Lower lobe of right lung (tissue), 2 donors: ENCODE results near the gene APBB2. TPM values are rescaled to one million over a fixed set of nuclear protein-coding genes. Genes with fewer than 3 reads are reported as not detected.
A peak's percentile ranks its signal among the peaks of the same experiment; 100 is the strongest.

Source experiments
- ATAC-seq, 2 donors: fragments of 200-7000 bp; cut with Tn5 transposase; one replicate each; pipeline ENCODE4 v1.9.1; 2020 to 2022; ENCODE audit warnings: mild to moderate bottlenecking in 2 of 2, moderate library complexity in 2 of 2
- DNase-seq: peaks from one replicate; pipeline ENCODE4 v3.0.0-alpha.2; 2020
- H3K27ac ChIP-seq: fragments of 200-600 bp; one replicate; pipeline ENCODE4 v1.8.0; 2022
- H3K27me3 ChIP-seq: fragments of 200-600 bp; one replicate; pipeline ENCODE4 v1.8.0; 2022; ENCODE audit warnings: low read depth
- H3K36me3 ChIP-seq: fragments of 200-600 bp; one replicate; pipeline ENCODE4 v1.8.0; 2022; ENCODE audit warnings: mild to moderate bottlenecking
- H3K4me1 ChIP-seq: fragments of 200-600 bp; one replicate; pipeline ENCODE4 v1.8.0; 2022
- H3K4me3 ChIP-seq: fragments of 200-600 bp; one replicate; pipeline ENCODE4 v1.8.0; 2022; ENCODE audit warnings: mild to moderate bottlenecking
- H3K9me3 ChIP-seq: fragments of 200-600 bp; one replicate; pipeline ENCODE4 v1.8.0; 2022
- CTCF ChIP-seq: fragments of 200-600 bp; IDR thresholded peaks from one replicate; pipeline ENCODE4 v1.8.0; 2022; ENCODE audit warnings: antibody characterized with exemption, mild to moderate bottlenecking
- intact Hi-C: fragments of 100-400 bp; cut with DNase I; formaldehyde crosslinking; loops from one replicate; pipeline ENCODE4 v1.11.0; 2022
- total RNA-seq: library from RNA; stranded (reverse); fragmentation: NEBNext Ultra II Directional; extraction: Animal tissue kit (Norgen Biotek cat#: 25700); gene quantifications from one replicate; pipeline ENCODE4 v1.2.1, GENCODE V29; 2021
- donor health status: DM: no; HTN: yes; CAD: no; lungs with severe emphysema.

The APBB2 gene
- total RNA-seq, 1 donor from 2014 or later, result 59.3 TPM

- Histone ChIP-seq H3K4me3 (no peak overlapping the region), H3K27ac (no peak overlapping the region), H3K9me3 (no peaks in the 10 kb centered on the region), H3K4me1 (peaks cover 3% of the 10 kb centered on the region), H3K36me3 (no peaks in the 10 kb centered on the region), H3K27me3 (no peaks in the 10 kb centered on the region)
- ATAC-seq (no peak), DNase-seq (no peak)
- intact Hi-C loops, result no loop called here
- no peak for TF ChIP-seq CTCF
These were observed 202.0 kb downstream of the APBB2 start for GRCh38 chr4:41012293-41012692.

- Histone ChIP-seq H3K27ac (no peak overlapping the region), H3K9me3 (no peaks in the 10 kb centered on the region), H3K27me3 (no peaks in the 10 kb centered on the region), H3K36me3 (no peaks in the 10 kb centered on the region), H3K4me1 (peaks cover 6% of the 10 kb centered on the region), H3K4me3 (no peak overlapping the region)
- intact Hi-C loops, result no loop called here
- TF ChIP-seq CTCF, result no peak
- DNase-seq, result no peak
- peak in 1 of 2 donors; percentile 45 for ATAC-seq
These were observed 204.9 kb downstream of the APBB2 start for GRCh38 chr4:41009411-41009810.

DNA sequence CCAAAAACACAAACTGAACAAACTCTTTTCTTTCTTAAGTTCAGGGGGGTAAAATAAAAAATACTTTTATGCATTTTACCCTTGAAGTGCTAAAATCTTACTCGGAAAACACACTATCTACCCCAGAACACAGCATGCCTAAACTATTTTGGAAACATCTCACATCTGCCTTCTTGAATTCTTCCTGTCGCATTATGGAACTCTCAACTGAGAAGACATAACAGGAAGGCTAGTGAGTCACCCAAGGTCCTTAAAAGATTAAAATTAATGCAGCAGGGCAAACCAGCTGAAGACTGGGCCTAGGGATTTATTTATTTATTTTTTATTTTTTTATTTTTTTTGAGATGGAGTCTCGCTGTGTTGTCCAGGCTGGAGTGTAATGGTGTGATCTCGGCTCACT is 208.2 kb downstream of the APBB2 start:
- DNase-seq, result no peak
- no peak for ATAC-seq
- peaks cover 3% of the 10 kb centered on the region for H3K4me1 ChIP-seq
- H3K4me3 ChIP-seq, result no peak overlapping the region
- intact Hi-C loops, result no loop called here
- no peaks in the 10 kb centered on the region for H3K27me3 ChIP-seq
- no peak overlapping the region for H3K27ac ChIP-seq
- no peaks in the 10 kb centered on the region for H3K9me3 ChIP-seq
- no peaks in the 10 kb centered on the region for H3K36me3 ChIP-seq
- TF ChIP-seq CTCF, result no peak

GRCh38 chr4:41002309-41002708 is 212.0 kb downstream of the APBB2 start:
- H3K27me3 ChIP-seq, result no peaks in the 10 kb centered on the region
- intact Hi-C loops, result no loop called here
- no peak for TF ChIP-seq CTCF

GRCh38 chr4:41000356-41000755 is 214.0 kb downstream of the APBB2 start:
- Histone ChIP-seq H3K27me3 (no peaks in the 10 kb centered on the region), H3K4me1 (peaks cover 6% of the 10 kb centered on the region), H3K9me3 (no peaks in the 10 kb centered on the region), H3K27ac (no peak overlapping the region), H3K4me3 (no peak overlapping the region), H3K36me3 (no peaks in the 10 kb centered on the region)
- no peak for DNase-seq
- intact Hi-C loops, result no loop called here
- TF ChIP-seq CTCF, result no peak
- no peak for ATAC-seq

More at GRCh38 chr4:41002309-41002708, 212.0 kb downstream of the APBB2 start:
- Histone ChIP-seq H3K9me3 (no peaks in the 10 kb centered on the region), H3K36me3 (no peaks in the 10 kb centered on the region), H3K4me1 (peaks cover 9% of the 10 kb centered on the region), H3K27ac (no peak overlapping the region), H3K4me3 (no peak overlapping the region)
- ATAC-seq (no peak), DNase-seq (no peak)
